Umbilical cord (tissue), 2 donors: ENCODE results near the gene OTOG. TPM values are rescaled to one million over a fixed set of nuclear protein-coding genes. Genes with fewer than 3 reads are reported as not detected.
A peak's percentile ranks its signal among the peaks of the same experiment; 100 is the strongest.

Experiments used
- DNase-seq: peaks from one replicate; pipeline ENCODE4 v3.0.0-alpha.2; 2015; ENCODE audit warnings: low spot score
- total RNA-seq: library from RNA; depleted of rRNA; stranded (reverse); fragments of >200 nt; gene quantifications from one replicate; pipeline ENCODE4 v1.2.3, GENCODE V29; 2014; ENCODE audit warnings: low replicate concordance; ENCODE audit not compliant: insufficient read depth

Gene OTOG
- total RNA-seq, 1 donor from 2014 or later = 0.48 TPM

- no peak for DNase-seq
Observed at GRCh38 chr11:17588166-17588565, 41.1 kb downstream of the OTOG start.

- DNase-seq = no peak
Observed at GRCh38 chr11:17588721-17589120, 41.7 kb downstream of the OTOG start.

- DNase-seq = no peak
Observed at GRCh38 chr11:17590463-17590862, 43.4 kb downstream of the OTOG start.

GRCh38 chr11:17591293-17591692, 44.2 kb downstream of the OTOG start:
- DNase-seq = no peak

- DNase-seq = no peak
Observed at GRCh38 chr11:17593466-17594245, 46.6 kb downstream of the OTOG start.

- no peak for DNase-seq
Observed at GRCh38 chr11:17594686-17595192, 47.7 kb downstream of the OTOG start.

- DNase-seq = no peak
Observed at GRCh38 chr11:17595526-17596309, 48.7 kb downstream of the OTOG start.

- no peak for DNase-seq
Observed at GRCh38 chr11:17596310-17596669, 49.2 kb downstream of the OTOG start.

- DNase-seq = no peak
Observed at GRCh38 chr11:17596711-17597110, 49.7 kb downstream of the OTOG start.

- DNase-seq = no peak
Observed at GRCh38 chr11:17597770-17598169, 50.7 kb downstream of the OTOG start.

- peak; percentile 60 for DNase-seq
Observed at GRCh38 chr11:17598700-17599459, 51.8 kb downstream of the OTOG start.

- DNase-seq = no peak
Observed at GRCh38 chr11:17599460-17599925, 52.4 kb downstream of the OTOG start.

- DNase-seq = no peak
Observed at GRCh38 chr11:17600316-17601255, 53.5 kb downstream of the OTOG start.

- DNase-seq = no peak
Observed at GRCh38 chr11:17601256-17601671, 54.2 kb downstream of the OTOG start.

- DNase-seq = no peak
Observed at GRCh38 chr11:17601676-17602075, 54.6 kb downstream of the OTOG start.

- DNase-seq = no peak
Observed at GRCh38 chr11:17602105-17603001, 55.3 kb downstream of the OTOG start.

- DNase-seq = no peak
Observed at GRCh38 chr11:17603056-17603825, 56.2 kb downstream of the OTOG start.

GRCh38 chr11:17604201-17604914, 57.3 kb downstream of the OTOG start:
- DNase-seq = no peak
